Motor neuron (in vitro differentiated cells): Measurements from ENCODE around the gene PFKFB4. TPM values are rescaled to one million over a fixed set of nuclear protein-coding genes. Genes with fewer than 3 reads are reported as not detected.

Experiments
- ATAC-seq, 8 experiments: fragments of 200-7000 bp; cut with Tn5 transposase; replicated peaks in 6 of 8; 2 replicates each; pipeline ENCODE4 v1.8.0; 2021; ENCODE audit warnings: mild to moderate bottlenecking in 8 of 8, moderate library complexity in 8 of 8
- H3K27ac ChIP-seq, 2 donors: fragments of 250-450 bp; sonication (Bioruptor Pico); 2 replicates each; pipeline ENCODE4 v1.9.0; 2021; ENCODE audit warnings: antibody characterized with exemption in 2 of 2, mild to moderate bottlenecking in 2 of 2, moderate library complexity in 1 of 2
- H3K4me1 ChIP-seq, 2 donors: fragments of 250-450 bp; sonication (Bioruptor Pico); replicated peaks in 1 of 2; 2 replicates each; pipeline ENCODE4 v1.6.1; 2021; ENCODE audit warnings: antibody characterized with exemption in 2 of 2, mild to moderate bottlenecking in 2 of 2, moderate library complexity in 1 of 2
- H3K4me3 ChIP-seq, 5 donors: fragments of 250-450 bp; sonication (Bioruptor Pico); 2 replicates each; pipeline ENCODE4 v1.9.0; 2021; ENCODE audit warnings: antibody characterized with exemption in 5 of 5, mild to moderate bottlenecking in 5 of 5, moderate library complexity in 4 of 5
- WGBS, 10 experiments: fragments of 450-650 bp; shearing (Covaris generic); methylation state at CpG; one replicate each; pipeline ENCODE4 v1.0.0; 2022; 5-methylcytosine and 5-hydroxymethylcytosine counted together
- in situ Hi-C, 9 experiments: fragments of 400-800 bp; cut with MboI; loops; one replicate each; pipeline ENCODE4 v1.15.0; 2021; ENCODE audit warnings: low sequenced_read_pairs in 9 of 9, low pct_unique_long_range_greater_than_20kb in 2 of 9; ENCODE audit not compliant: unreplicated experiment in 9 of 9
- total RNA-seq, 8 experiments: library from RNA; unstranded; fragments of 300-600 nt; gene quantifications; 2 replicates each; pipeline versions ENCODE4 v1.2.3 to v1.2.4, GENCODE V29; 2022

The PFKFB4 gene
- total RNA-seq, 8 experiments from 2014 or later: 3.1 to 36.0 (median 10.4) TPM

DNA sequence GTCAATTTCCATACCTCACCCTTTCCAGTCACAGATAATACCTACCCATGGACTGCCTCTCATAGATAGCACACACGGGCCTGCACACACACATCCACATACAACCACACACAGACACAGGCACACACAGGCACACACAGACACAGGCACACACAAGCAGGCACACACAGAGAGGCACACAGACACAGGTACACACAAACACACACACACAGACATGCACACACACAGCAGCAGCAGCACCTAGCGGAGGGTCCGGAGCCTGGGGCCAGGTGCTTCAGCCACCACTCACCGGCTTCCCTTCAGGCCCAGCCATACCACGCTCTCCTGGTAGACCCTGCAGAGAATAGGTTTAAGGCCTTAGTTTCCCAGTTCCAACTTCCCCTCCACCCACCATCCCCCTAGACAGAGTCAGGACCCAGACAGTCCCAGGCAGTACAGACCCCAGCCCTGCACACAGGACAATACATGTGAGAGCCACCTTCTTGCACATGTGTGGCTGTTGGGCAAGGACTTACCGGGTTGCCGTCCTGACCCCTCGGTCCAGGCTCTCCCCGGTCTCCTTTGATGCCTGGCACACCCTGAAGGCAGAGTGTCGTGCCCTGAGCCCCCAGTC, 17.5 kb upstream of the PFKFB4 start:
- no peak overlapping the region for H3K4me3 ChIP-seq
- WGBS, 10 experiments: 87 to 100% (median 94%) methylated on average over 2 to 5 of the region's 10 CpGs; no CpG with 5 or more reads in 7 of the 10 experiments
- in situ Hi-C loops: no loop called here
- ATAC-seq: no peak
- H3K4me1 ChIP-seq: no peaks in the 10 kb centered on the region
- H3K27ac ChIP-seq: no peak overlapping the region

DNA sequence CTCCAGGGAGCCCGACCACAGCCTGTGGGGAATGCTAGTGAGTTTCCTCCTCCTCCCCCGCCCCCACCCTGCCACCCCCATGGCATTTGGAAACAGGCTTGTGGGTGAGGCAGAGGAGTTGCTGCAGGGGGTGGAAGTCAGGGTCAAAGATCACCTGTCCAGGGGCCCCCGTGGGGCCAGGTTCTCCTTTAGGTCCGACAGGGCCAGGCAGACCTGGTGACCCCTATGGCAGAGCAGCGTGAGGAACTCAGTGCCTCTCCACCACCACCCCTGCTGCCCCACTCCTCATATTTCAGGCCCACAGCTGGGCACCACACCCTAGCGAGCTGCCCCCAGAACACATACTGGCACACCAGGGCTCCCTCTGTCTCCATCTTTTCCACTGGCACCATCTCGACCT, 15.9 kb upstream of the PFKFB4 start:
- Histone ChIP-seq H3K4me3 (no peak overlapping the region), H3K4me1 (no peaks in the 10 kb centered on the region), H3K27ac (no peak overlapping the region)
- ATAC-seq: no peak
- in situ Hi-C loops: no loop called here
- 60% methylated on average over 1 of the region's 7 CpGs; no CpG with 5 or more reads in 9 of the 10 experiments for WGBS, 10 experiments

GRCh38 chr3:48571938-48572337, 15.3 kb upstream of the PFKFB4 start:
- WGBS, 10 experiments: 74% methylated on average over 6 of the region's 12 CpGs; no CpG with 5 or more reads in 9 of the 10 experiments
- H3K4me3 ChIP-seq: no peak overlapping the region
- in situ Hi-C loops: no loop called here
- ATAC-seq: no peak
- H3K27ac ChIP-seq: no peak overlapping the region
- no peaks in the 10 kb centered on the region for H3K4me1 ChIP-seq

- no peak for ATAC-seq
- Histone ChIP-seq H3K4me3 (no peak overlapping the region), H3K27ac (no peak overlapping the region), H3K4me1 (no peaks in the 10 kb centered on the region)
- in situ Hi-C loops: no loop called here
- WGBS, 10 experiments: 90 to 100% methylated on average over 1 to 2 of the region's 18 CpGs; no CpG with 5 or more reads in 8 of the 10 experiments
Observed at GRCh38 chr3:48569808-48570450, 13.3 kb upstream of the PFKFB4 start.

DNA sequence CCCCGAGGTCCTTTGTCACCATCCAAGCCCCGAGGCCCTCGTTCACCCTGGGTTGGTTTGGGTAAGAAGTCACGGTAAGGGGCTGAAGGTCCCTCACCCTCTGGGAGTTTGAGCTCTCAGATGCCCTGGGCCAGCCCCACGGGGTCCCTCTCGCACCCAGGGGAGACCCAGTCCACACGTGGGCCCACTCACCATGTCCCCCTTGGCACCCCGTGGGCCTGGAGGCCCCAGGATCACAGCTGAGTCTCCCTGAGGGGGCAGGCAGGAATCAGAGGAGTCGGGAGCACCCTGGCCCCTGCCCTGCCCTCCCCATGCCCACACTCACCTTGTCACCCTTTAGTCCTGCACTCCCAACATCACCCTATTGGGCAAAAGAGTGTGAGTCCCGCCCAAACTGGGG, 12.8 kb upstream of the PFKFB4 start:
- in situ Hi-C loops: no loop called here
- H3K27ac ChIP-seq: no peak overlapping the region
- no peak for ATAC-seq
- H3K4me3 ChIP-seq: no peak overlapping the region
- no peaks in the 10 kb centered on the region for H3K4me1 ChIP-seq
- 100% methylated on average over 1 of the region's 10 CpGs; no CpG with 5 or more reads in 9 of the 10 experiments for WGBS, 10 experiments

DNA sequence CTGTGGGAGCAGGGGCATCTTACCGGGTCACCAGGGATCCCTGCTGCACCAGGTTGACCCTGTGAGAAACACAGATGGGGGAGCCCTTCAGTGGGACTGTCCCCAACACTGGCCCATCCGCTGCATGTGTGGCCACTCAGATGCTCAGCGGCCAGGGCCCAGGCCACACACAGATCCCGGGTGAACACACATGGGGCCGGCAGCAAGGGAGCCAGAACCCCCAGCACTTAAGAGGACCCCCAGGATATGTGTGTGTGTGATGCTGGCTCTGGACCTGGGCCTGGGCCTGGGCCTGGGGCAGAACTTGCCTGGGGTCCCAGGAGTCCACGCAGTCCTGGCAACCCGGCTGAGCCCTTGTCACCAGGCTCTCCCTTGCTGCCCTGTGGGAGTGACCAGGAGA, 11.9 kb upstream of the PFKFB4 start:
- no peak overlapping the region for H3K27ac ChIP-seq
- peaks cover 6 to 7% of the 10 kb centered on the region in 2 donors for H3K4me1 ChIP-seq
- no peak for ATAC-seq
- no peak overlapping the region for H3K4me3 ChIP-seq
- WGBS, 10 experiments: 80% methylated on average over 2 of the region's 7 CpGs; no CpG with 5 or more reads in 9 of the 10 experiments
- in situ Hi-C loops: no loop called here

DNA sequence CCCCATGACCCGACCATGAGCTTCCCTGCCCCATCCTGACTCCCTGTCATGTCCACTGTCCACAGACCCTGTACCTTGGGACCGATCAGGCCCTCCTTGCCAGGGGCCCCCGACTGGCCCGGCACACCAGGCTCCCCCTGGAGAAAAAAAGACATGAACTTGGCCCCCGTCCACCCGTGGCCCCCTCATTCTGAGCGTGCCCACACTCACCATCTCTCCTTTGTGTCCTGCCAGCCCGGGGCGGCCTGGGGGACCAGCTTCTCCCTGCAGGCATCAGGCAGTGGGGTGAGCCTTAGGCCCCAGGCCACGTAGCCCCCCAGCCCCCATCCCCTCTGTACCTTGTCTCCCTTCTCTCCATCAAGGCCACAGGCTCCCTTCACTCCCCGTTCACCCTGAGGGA, 10.9 kb upstream of the PFKFB4 start:
- 67% methylated on average over 1 of the region's 11 CpGs; no CpG with 5 or more reads in 9 of the 10 experiments for WGBS, 10 experiments
- no peak for ATAC-seq
- Histone ChIP-seq H3K4me3 (no peak overlapping the region), H3K27ac (no peak overlapping the region), H3K4me1 (peaks cover 15 to 16% of the 10 kb centered on the region in 2 donors)
- in situ Hi-C loops: no loop called here

GRCh38 chr3:48567090-48567489, 10.5 kb upstream of the PFKFB4 start:
- in situ Hi-C loops: no loop called here
- no peak for ATAC-seq
- H3K4me3 ChIP-seq: no peak overlapping the region
- H3K27ac ChIP-seq: no peak overlapping the region
- H3K4me1 ChIP-seq: peaks cover 15 to 16% of the 10 kb centered on the region in 2 donors
- WGBS, 10 experiments: 60 to 100% (median 82%) methylated on average over 1 to 4 of the region's 5 CpGs; no CpG with 5 or more reads in 6 of the 10 experiments

GRCh38 chr3:48566401-48566760, 9.8 kb upstream of the PFKFB4 start:
- Histone ChIP-seq H3K27ac (no peak overlapping the region), H3K4me3 (no peak overlapping the region), H3K4me1 (peaks cover 16% of the 10 kb centered on the region in 2 donors)
- WGBS, 10 experiments: 100% methylated on average over 2 of the region's 9 CpGs; no CpG with 5 or more reads in 9 of the 10 experiments
- ATAC-seq: no peak
- in situ Hi-C loops: no loop called here

DNA sequence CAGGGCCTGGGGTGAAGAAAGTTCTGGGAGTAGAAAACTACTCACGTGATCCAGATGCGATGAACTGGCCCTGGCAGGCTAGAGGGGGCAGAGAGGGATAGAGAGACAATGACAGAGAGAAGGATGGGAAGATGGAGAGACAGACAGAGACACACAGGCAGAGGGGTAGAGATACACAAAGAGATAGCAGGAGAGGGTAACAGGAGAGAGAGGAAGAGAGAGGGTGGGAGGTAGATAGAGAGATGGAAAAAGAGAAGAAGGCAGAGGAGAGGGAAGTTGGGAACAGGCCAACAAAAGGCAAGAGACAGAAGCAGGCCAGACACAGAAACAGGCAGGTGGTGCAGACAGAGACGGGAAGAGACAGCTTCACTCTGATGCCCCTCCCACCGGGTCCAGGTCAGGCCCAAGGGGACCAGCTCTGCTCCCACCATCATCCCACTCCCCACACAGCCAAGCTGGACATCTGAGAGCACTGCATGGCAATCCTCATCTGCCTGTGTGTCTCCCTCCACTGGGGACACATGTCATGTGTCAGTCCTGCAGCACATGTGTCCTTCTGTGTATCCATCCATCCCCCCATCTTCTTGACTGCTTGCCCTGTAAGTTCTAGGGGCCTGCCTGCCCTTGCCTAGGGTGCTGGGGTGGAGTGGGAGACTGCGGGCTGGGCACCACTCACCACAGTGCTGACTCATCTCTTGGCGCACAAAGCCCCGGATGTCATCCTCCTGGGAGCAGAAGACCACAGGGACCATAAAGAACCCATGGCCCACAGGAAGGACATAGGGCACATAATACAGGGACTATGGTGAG, 9.2 kb upstream of the PFKFB4 start:
- WGBS, 10 experiments: 14 to 77% (median 51%) methylated on average over 2 to 4 of the region's 7 CpGs; no CpG with 5 or more reads in 2 of the 10 experiments

GRCh38 chr3:48565186-48565585, 8.6 kb upstream of the PFKFB4 start:
- no peak overlapping the region for H3K4me3 ChIP-seq
- H3K4me1 ChIP-seq: peaks cover 26 to 28% of the 10 kb centered on the region in 2 donors
- ATAC-seq: no peak
- WGBS, 10 experiments: 71 to 96% methylated on average over 4 of the region's 11 CpGs; no CpG with 5 or more reads in 8 of the 10 experiments
- in situ Hi-C loops: no loop called here
- H3K27ac ChIP-seq: no peak overlapping the region

More for the DNA sequence above, 9.2 kb upstream of the PFKFB4 start:
- Histone ChIP-seq H3K4me1 (peaks cover 20 to 21% of the 10 kb centered on the region in 2 donors), H3K27ac (no peak overlapping the region), H3K4me3 (no peak overlapping the region)
- peak in 3 of 8 experiments; percentile 9 to 55 (median 40) for ATAC-seq
- in situ Hi-C loops: no loop called here

- WGBS, 10 experiments: 80 to 100% methylated on average over 1 of the region's 11 CpGs; no CpG with 5 or more reads in 8 of the 10 experiments
- Histone ChIP-seq H3K4me3 (no peak overlapping the region), H3K27ac (no peak overlapping the region), H3K4me1 (peaks cover 31 to 32% of the 10 kb centered on the region in 2 donors)
- in situ Hi-C loops: no loop called here
- ATAC-seq: no peak
Observed at GRCh38 chr3:48564667-48565066, 8.1 kb upstream of the PFKFB4 start.

DNA sequence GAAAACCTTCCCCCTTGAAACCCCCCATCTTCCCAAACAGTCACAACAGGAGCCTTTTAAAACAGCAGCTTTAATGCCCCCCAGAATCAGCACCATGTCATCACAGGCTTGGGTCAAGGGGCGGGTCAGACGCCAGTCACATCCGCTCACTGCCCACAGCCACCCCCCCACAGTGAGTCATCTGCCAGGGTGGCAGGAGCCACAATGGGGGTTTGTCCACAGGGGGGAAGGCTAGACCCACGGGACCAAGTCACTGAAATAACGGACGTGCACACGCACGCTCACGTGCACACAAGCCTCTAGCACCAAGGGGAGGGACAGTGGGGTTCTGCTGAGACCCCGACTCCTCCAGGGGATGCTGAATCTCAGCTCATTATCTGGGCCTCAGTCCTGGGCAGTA, 7.4 kb upstream of the PFKFB4 start:
- Histone ChIP-seq H3K4me1 (peaks cover 32 to 38% of the 10 kb centered on the region in 2 donors), H3K27ac (peak overlapping the region in 1 of 2 donors; percentile 28), H3K4me3 (no peak overlapping the region)
- peak in 1 of 8 experiments; percentile 5 for ATAC-seq
- 20 to 85% methylated on average over 1 to 5 of the region's 10 CpGs; no CpG with 5 or more reads in 8 of the 10 experiments for WGBS, 10 experiments
- in situ Hi-C loops: no loop called here
